Measurements from ENCODE around the gene XIAP. TPM values are rescaled to one million over a fixed set of nuclear protein-coding genes. Genes with fewer than 3 reads are reported as not detected.

The XIAP gene
- total and polyA plus RNA-seq, 9 of the 15 experiments (the other 6 are each of a cell fraction or from before 2014, with no cell fraction given), result 5.7 to 40.5 (median 19.8) TPM

- TF ChIP-seq BRD9 (IDR thresholded peaks at IDR 0.05; ENCODE audit: low read depth, partially characterized antibody) (peak; percentile 18), TBL1XR1 (IDR thresholded peaks at IDR 0.05; ENCODE audit: low read length in 2 of 2) (no peak), NFIX (CRISPR knock-in tag; IDR thresholded peaks at IDR 0.05; ENCODE audit: low read depth) (no peak), CBFB (CRISPR knock-in tag; IDR thresholded peaks at IDR 0.05) (no peak), ETV1 (tag; conservative IDR thresholded peaks at IDR 0.05; ENCODE audit: low read depth) (no peak), ZNF395 (CRISPR knock-in tag; IDR thresholded peaks at IDR 0.05) (peak; percentile 74; the same call in 1 of the 2 replicates), ZNF717 (CRISPR knock-in tag; IDR thresholded peaks at IDR 0.05) (no peak), REST (IDR thresholded peaks at IDR 0.05; ENCODE audit: borderline replicate concordance) (no peak), REST (CRISPR knock-in tag; IDR thresholded peaks at IDR 0.05; ENCODE audit: low read depth) (no peak), MCM2 (IDR thresholded peaks at IDR 0.05; ENCODE audit: low read depth) (no peak), TOE1 (IDR thresholded peaks at IDR 0.05; ENCODE audit: borderline replicate concordance) (peak; percentile 44; the same call in 1 of the 2 replicates), TOE1 (CRISPR knock-in tag; IDR thresholded peaks at IDR 0.05; ENCODE audit: borderline replicate concordance, low read depth) (no peak), DNMT1 (IDR thresholded peaks at IDR 0.05) (no peak), MYNN (IDR thresholded peaks at IDR 0.05) (no peak), MYNN (CRISPR knock-in tag; IDR thresholded peaks at IDR 0.05) (no peak), TFAP4 (CRISPR knock-in tag; IDR thresholded peaks at IDR 0.05; ENCODE audit: borderline replicate concordance) (peak; percentile 72), FOXK2 (conservative IDR thresholded peaks at IDR 0.05 in 1 of 2, IDR thresholded peaks at IDR 0.05 in 1 of 2; ENCODE audit: low read depth in 2 of 2) (peak; percentile 38 to 63; a peak in 2 of 4 replicates)
- TF ChIP-seq, protein P1, sequence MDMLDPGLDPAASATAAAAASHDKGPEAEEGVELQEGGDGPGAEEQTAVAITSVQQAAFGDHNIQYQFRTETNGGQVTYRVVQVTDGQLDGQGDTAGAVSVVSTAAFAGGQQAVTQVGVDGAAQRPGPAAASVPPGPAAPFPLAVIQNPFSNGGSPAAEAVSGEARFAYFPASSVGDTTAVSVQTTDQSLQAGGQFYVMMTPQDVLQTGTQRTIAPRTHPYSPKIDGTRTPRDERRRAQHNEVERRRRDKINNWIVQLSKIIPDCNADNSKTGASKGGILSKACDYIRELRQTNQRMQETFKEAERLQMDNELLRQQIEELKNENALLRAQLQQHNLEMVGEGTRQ (CRISPR knock-in tag; IDR thresholded peaks at IDR 0.05), result no peak
Observed at GRCh38 chrX:123961268-123962005, 101.6 kb downstream of the XIAP start, which contains the start of gene STAG2 (continued).
